PFSK-1 (cell line): ENCODE measurements around the gene TEPSIN.

Experiments used
- FOXP2 ChIP-seq: optimal IDR thresholded peaks from 2 replicates; pipeline ENCODE3; 2011; ENCODE audit warnings: borderline replicate concordance, control low read depth, inconsistent platforms; ENCODE audit not compliant: insufficient read depth; ENCODE audit errors: extremely low read length, extremely low read depth
- POLR2AphosphoS5 ChIP-seq: IDR thresholded peaks from 2 replicates; pipeline ENCODE4 v1.6.1; 2012; ENCODE audit warnings: low read depth, mild to moderate bottlenecking, control low read depth, low read length, moderate library complexity
- SIN3A ChIP-seq: IDR thresholded peaks from 2 replicates; pipeline ENCODE4 v1.6.1; 2012; ENCODE audit warnings: mild to moderate bottlenecking, low read length, moderate library complexity, borderline replicate concordance; ENCODE audit not compliant: insufficient read depth
- TAF1 ChIP-seq: IDR thresholded peaks from 2 replicates; pipeline ENCODE4 v1.6.1; 2012; ENCODE audit warnings: low read length, control low read depth, borderline replicate concordance; ENCODE audit not compliant: insufficient read depth
- TF ChIP-seq, protein P1 (sequence below), 2 experiments: IDR thresholded peaks; 2 replicates each; pipeline versions ENCODE4 v1.6.1 to v1.8.0; 2011 to 2012; ENCODE audit warnings: low read depth in 2 of 2, low read length in 2 of 2, control low read depth in 1 of 2, inconsistent platforms in 1 of 2, mild to moderate bottlenecking in 1 of 2, moderate library complexity in 1 of 2; ENCODE audit not compliant: insufficient read depth in 1 of 2

The TEPSIN gene

DNA sequence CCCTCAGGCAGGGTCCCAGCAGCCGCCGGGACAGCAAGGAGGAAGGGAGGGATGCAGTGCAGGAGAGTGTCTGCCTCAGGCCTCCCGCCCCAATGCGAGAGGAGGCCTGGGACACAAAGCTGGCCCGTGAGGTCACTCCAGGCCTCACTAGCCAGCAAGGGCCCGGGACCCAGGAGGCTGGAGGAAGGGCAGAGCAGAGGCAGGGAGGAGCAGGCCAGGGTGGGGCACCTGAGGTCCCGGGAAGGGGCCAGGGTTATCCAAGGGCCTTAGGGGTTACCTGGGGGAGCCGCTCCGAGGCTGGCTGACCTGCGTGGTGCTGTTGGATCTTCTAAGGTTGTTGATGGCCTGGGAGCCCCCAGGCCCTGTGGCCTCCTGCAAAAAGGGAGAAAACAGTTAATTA lies 30.2 kb downstream of the TEPSIN start:
- TF ChIP-seq POLR2AphosphoS5 (no peak), FOXP2 (no peak), TAF1 (no peak), SIN3A (no peak)
- TF ChIP-seq, protein P1, sequence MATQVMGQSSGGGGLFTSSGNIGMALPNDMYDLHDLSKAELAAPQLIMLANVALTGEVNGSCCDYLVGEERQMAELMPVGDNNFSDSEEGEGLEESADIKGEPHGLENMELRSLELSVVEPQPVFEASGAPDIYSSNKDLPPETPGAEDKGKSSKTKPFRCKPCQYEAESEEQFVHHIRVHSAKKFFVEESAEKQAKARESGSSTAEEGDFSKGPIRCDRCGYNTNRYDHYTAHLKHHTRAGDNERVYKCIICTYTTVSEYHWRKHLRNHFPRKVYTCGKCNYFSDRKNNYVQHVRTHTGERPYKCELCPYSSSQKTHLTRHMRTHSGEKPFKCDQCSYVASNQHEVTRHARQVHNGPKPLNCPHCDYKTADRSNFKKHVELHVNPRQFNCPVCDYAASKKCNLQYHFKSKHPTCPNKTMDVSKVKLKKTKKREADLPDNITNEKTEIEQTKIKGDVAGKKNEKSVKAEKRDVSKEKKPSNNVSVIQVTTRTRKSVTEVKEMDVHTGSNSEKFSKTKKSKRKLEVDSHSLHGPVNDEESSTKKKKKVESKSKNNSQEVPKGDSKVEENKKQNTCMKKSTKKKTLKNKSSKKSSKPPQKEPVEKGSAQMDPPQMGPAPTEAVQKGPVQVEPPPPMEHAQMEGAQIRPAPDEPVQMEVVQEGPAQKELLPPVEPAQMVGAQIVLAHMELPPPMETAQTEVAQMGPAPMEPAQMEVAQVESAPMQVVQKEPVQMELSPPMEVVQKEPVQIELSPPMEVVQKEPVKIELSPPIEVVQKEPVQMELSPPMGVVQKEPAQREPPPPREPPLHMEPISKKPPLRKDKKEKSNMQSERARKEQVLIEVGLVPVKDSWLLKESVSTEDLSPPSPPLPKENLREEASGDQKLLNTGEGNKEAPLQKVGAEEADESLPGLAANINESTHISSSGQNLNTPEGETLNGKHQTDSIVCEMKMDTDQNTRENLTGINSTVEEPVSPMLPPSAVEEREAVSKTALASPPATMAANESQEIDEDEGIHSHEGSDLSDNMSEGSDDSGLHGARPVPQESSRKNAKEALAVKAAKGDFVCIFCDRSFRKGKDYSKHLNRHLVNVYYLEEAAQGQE (IDR thresholded peaks at IDR 0.05; ENCODE audit: insufficient read depth in 1 of 2, low read depth in 2 of 2, low read length in 2 of 2), result no peak

DNA sequence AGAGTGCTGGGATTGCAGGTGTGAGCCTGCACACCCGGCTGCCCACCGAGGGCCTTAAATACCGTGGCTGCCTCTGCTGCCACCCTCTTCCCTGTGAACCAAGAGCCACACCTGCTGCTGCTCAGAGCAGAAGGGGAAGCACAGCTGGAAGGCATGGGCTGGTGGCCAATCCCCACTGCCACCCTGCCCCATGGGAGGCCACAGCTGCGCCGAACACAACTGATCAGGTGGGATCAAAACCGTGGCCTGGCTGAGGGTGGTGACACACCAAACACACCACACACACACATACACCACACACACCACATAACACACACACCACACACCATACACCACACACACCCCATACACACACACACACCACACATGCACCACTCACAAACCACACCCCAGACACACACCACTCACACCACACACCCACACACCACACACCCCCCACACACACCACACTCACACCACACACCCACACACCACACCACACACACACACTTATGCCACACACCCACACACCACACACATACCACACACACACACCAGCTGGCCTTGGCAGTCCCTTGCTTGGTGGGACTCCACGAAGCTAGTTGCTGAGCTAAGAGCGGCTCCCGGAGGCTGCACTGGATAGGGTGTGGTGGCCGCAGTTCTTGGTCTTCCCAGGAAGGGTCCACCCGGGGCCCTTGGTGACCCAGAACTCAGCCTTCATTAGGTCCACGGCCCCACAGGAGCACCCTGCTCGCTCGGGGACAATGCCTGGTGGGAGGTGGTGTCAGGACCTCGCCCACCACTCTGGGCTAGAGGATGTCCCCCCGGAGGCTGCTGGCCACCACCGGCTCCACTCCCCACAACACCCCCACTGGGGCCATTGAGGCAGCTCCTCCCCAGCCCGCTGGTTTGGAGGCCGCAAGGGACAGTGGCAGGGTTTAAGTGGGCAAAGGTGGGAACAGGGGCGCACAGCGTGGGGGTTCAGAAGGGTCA lies 31.0 kb downstream of the TEPSIN start:
- TF ChIP-seq TAF1, result no peak
- TF ChIP-seq POLR2AphosphoS5, result no peak
- no peak for TF ChIP-seq SIN3A
- TF ChIP-seq FOXP2, result no peak
- TF ChIP-seq, protein P1 (IDR thresholded peaks at IDR 0.05; ENCODE audit: insufficient read depth in 1 of 2, low read depth in 2 of 2, low read length in 2 of 2), result no peak

DNA sequence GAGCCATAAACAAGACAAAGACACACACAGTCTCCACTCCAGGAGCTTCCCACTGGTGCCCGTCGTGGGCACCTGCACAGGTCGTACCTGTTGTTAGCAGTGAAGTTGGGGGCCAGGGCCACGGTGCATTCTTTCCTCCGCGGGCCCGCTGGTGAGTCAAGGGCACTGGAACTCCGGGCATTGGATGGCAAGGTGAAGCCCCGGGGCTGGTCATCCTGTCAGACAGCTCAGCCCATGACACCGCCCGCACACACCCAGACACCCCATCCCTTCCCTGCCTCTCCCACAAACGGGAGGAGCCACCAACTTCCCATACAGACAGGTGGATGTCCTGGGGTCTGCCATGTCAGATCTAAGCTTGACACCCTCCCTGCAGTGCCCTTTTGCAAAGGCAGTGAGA lies 32.2 kb downstream of the TEPSIN start:
- TF ChIP-seq, protein P1 (IDR thresholded peaks at IDR 0.05; ENCODE audit: insufficient read depth in 1 of 2, low read depth in 2 of 2, low read length in 2 of 2), result no peak
- no peak for TF ChIP-seq TAF1
- TF ChIP-seq POLR2AphosphoS5, result no peak
- TF ChIP-seq SIN3A, result no peak
- no peak for TF ChIP-seq FOXP2

DNA sequence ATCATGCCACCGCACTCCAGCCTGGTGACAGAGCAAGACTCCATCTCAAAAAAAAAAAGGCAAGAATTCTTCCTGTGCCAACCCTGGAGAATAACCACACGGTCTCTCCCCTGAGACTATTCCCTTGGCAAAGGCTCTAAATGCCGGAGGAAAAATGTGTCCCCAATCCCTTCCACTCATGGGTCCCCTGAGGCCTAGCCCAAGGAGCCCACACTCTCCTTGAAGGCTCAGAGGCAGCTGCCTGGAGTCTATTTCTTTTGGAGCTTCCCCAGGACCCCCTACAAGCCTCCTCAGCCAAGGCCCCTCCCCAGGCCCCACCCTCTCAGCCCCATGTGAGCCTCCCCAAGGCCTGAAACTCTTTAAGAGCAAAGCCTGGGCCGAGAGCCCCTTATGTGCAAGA lies 32.7 kb downstream of the TEPSIN start:
- TF ChIP-seq FOXP2 (no peak), SIN3A (no peak), TAF1 (no peak), POLR2AphosphoS5 (no peak)
- TF ChIP-seq, protein P1 (IDR thresholded peaks at IDR 0.05; ENCODE audit: insufficient read depth in 1 of 2, low read depth in 2 of 2, low read length in 2 of 2), result no peak

DNA sequence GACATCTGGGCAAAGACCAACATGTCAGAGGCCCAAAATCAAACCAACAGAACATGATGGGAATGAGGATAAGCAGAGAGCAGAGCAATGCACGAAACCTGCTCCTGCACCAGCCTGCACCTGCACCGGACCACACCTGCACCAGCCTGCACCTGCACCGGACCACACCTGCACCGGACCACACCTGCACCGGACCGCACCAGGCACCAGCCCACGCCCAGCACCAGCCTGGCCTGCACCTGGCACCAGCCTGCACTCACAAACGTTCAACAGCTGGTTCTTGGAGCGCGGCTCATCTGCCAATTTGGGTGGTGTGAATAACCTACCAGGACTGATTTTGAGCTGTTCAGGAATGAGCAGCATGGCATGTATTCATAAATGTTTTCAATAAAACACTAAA lies 34.3 kb downstream of the TEPSIN start:
- no peak for TF ChIP-seq SIN3A
